HepG2 (cell line): Measurements from ENCODE around the gene NRAP.

ENCODE experiments used
- AFF4 ChIP-seq: sonication (generic); formaldehyde crosslinking; IDR thresholded peaks from 2 replicates; pipeline ENCODE4 v1.4.0; 2020; ENCODE audit warnings: missing genetic modification reagents
- ARNT ChIP-seq: fragments of 450-650 bp; IDR thresholded peaks from 2 replicates; pipeline ENCODE4 v1.6.1; 2017
- CTCF ChIP-seq: sonication (generic); formaldehyde crosslinking; IDR thresholded peaks from 2 replicates; pipeline ENCODE4 v1.5.0; 2020; ENCODE audit warnings: mild to moderate bottlenecking, missing genetic modification reagents, moderate library complexity
- ELF4 ChIP-seq: sonication (generic); formaldehyde crosslinking; IDR thresholded peaks from 2 replicates; pipeline ENCODE4 v1.5.0; 2020; ENCODE audit warnings: missing genetic modification reagents, mild to moderate bottlenecking, moderate library complexity, borderline replicate concordance
- JUND ChIP-seq: sonication (generic); formaldehyde crosslinking; IDR thresholded peaks from 2 replicates; pipeline ENCODE4 v1.8.0; 2022; ENCODE audit warnings: mild to moderate bottlenecking, missing genetic modification reagents
- NR1H2 ChIP-seq: sonication (generic); formaldehyde crosslinking; IDR thresholded peaks from 2 replicates; pipeline ENCODE4 v1.8.1; 2022; ENCODE audit warnings: low read depth, missing genetic modification reagents, borderline replicate concordance
- RXRA ChIP-seq: sonication (generic); formaldehyde crosslinking; IDR thresholded peaks from 2 replicates; pipeline ENCODE4 v1.5.1; 2020; ENCODE audit warnings: missing genetic modification reagents
- ZFP41 ChIP-seq: sonication (generic); formaldehyde crosslinking; IDR thresholded peaks from 2 replicates; pipeline ENCODE4 v1.4.0; 2020; ENCODE audit warnings: mild to moderate bottlenecking, missing genetic modification reagents, borderline replicate concordance
- ZNF253 ChIP-seq: sonication (generic); formaldehyde crosslinking; IDR thresholded peaks from 2 replicates; pipeline ENCODE4 v1.8.0; 2022; ENCODE audit warnings: mild to moderate bottlenecking, missing genetic modification reagents, borderline replicate concordance

- no peak for TF ChIP-seq NR1H2 (CRISPR knock-in tag)
- no peak for TF ChIP-seq AFF4 (CRISPR knock-in tag)
- no peak for TF ChIP-seq RXRA (CRISPR knock-in tag)
- no peak for TF ChIP-seq ZFP41 (CRISPR knock-in tag)
- no peak for TF ChIP-seq ELF4
- TF ChIP-seq ZNF253 (CRISPR knock-in tag): no peak
- no peak for TF ChIP-seq CTCF (CRISPR knock-in tag)
- TF ChIP-seq ARNT: no peak
- TF ChIP-seq JUND: no peak
Observed at GRCh38 chr10:113687037-113687436, 23.2 kb upstream of the NRAP start.
